ENCODE data around the gene TEAD3.
"Not testable (repeated sequence)": the region's sequence is repeated elsewhere in the genome, so short reads cannot be mapped to it uniquely, and the experiment has no call there.

DNA sequence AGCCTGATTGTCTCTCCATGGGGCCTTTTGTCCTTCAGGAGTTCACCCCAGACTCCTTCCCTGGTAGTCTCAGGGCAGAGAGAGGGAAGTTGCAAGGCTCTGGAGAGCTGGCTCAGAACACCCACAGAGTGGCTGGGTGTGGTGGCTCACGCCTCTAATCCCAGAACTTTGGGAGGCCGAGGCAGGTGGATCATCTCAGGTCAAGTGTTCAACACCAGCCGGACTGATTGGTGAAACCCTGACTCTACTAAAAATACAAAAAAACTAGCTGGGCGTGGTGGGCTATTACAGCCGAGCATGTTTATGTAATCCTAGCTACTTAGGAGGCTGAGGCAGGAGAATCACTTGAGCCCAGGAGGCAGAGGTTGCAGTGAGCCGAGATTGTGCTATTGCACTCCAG lies 39.0 kb upstream of the TEAD3 start:
- TF ChIP-seq EZH2 (IDR thresholded peaks at IDR 0.05); POLR2AphosphoS5 (IDR thresholded peaks at IDR 0.05; ENCODE audit: borderline replicate concordance, low read depth, low read length); FOXP2 (optimal IDR thresholded peaks at IDR 0.05; ENCODE audit: control extremely low read depth, extremely low read length, insufficient read depth): not testable (repeated sequence)
